ENCODE data around the gene ADAMTSL3. TPM values are rescaled to one million over a fixed set of nuclear protein-coding genes. Genes with fewer than 3 reads are reported as not detected.

ADAMTSL3 gene
- total RNA-seq, 1 experiment from 2014 or later: 1.8 TPM

GRCh38 chr15:83978588-83978987, 324.7 kb downstream of the ADAMTSL3 start:
- ChIA-PET POLR2A (no interaction called here), CTCF (no interaction called here)
- Mint-ChIP-seq H3K27me3 (ENCODE audit: low read depth) (peaks cover 4% of the 10 kb centered on the region), H3K4me1 (no peaks in the 10 kb centered on the region), H3K9me3 (peaks cover 52% of the 10 kb centered on the region), H3K27ac (no peak overlapping the region), H3K4me3 (no peak overlapping the region), H3K36me3 (peaks cover 29% of the 10 kb centered on the region)
- DNase-seq (ENCODE audit: low spot score) (no peak), ATAC-seq (no peak)
- TF ChIP-seq ETV6 (CRISPR knock-in tag; IDR thresholded peaks at IDR 0.05) (no peak), SMAD4 (CRISPR knock-in tag; IDR thresholded peaks at IDR 0.05) (no peak), E2F1 (CRISPR knock-in tag; IDR thresholded peaks at IDR 0.05) (no peak), ZNF263 (CRISPR knock-in tag; IDR thresholded peaks at IDR 0.05; ENCODE audit: low read depth) (no peak), ZSCAN18 (CRISPR knock-in tag; IDR thresholded peaks at IDR 0.05) (no peak), CDX4 (CRISPR knock-in tag; IDR thresholded peaks at IDR 0.05; ENCODE audit: borderline replicate concordance) (no peak), ZNF121 (CRISPR knock-in tag; IDR thresholded peaks at IDR 0.05) (no peak), GTF2I (CRISPR knock-in tag; conservative IDR thresholded peaks at IDR 0.05) (no peak), ARID4B (CRISPR knock-in tag; IDR thresholded peaks at IDR 0.05; ENCODE audit: borderline replicate concordance) (no peak)
- TF ChIP-seq, protein P1, sequence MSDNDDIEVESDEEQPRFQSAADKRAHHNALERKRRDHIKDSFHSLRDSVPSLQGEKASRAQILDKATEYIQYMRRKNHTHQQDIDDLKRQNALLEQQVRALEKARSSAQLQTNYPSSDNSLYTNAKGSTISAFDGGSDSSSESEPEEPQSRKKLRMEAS (CRISPR knock-in tag; IDR thresholded peaks at IDR 0.05): no peak
- TF ChIP-seq, protein P2, sequence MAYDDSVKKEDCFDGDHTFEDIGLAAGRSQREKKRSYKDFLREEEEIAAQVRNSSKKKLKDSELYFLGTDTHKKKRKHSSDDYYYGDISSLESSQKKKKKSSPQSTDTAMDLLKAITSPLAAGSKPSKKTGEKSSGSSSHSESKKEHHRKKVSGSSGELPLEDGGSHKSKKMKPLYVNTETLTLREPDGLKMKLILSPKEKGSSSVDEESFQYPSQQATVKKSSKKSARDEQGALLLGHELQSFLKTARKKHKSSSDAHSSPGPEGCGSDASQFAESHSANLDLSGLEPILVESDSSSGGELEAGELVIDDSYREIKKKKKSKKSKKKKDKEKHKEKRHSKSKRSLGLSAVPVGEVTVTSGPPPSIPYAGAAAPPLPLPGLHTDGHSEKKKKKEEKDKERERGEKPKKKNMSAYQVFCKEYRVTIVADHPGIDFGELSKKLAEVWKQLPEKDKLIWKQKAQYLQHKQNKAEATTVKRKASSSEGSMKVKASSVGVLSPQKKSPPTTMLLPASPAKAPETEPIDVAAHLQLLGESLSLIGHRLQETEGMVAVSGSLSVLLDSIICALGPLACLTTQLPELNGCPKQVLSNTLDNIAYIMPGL (CRISPR knock-in tag; IDR thresholded peaks at IDR 0.05): no peak
- TF ChIP-seq, protein P3, sequence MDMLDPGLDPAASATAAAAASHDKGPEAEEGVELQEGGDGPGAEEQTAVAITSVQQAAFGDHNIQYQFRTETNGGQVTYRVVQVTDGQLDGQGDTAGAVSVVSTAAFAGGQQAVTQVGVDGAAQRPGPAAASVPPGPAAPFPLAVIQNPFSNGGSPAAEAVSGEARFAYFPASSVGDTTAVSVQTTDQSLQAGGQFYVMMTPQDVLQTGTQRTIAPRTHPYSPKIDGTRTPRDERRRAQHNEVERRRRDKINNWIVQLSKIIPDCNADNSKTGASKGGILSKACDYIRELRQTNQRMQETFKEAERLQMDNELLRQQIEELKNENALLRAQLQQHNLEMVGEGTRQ (CRISPR knock-in tag; IDR thresholded peaks at IDR 0.05): no peak

- Mint-ChIP-seq H3K4me3 (no peak overlapping the region), H3K4me1 (peaks cover 3% of the 10 kb centered on the region; the same call in 1 of the 2 replicates), H3K36me3 (peaks cover 26% of the 10 kb centered on the region), H3K27ac (no peak overlapping the region), H3K27me3 (ENCODE audit: low read depth) (peaks cover 4% of the 10 kb centered on the region; the same call in 1 of the 2 replicates), H3K9me3 (peaks cover 47% of the 10 kb centered on the region)
- DNase-seq (ENCODE audit: low spot score) (no peak), ATAC-seq (no peak)
- POLR2A ChIA-PET: no interaction called here
- CTCF ChIA-PET: no interaction called here
- no peak for TF ChIP-seq CBFB (CRISPR knock-in tag; IDR thresholded peaks at IDR 0.05; ENCODE audit: low read depth)
- TF ChIP-seq, protein P4, sequence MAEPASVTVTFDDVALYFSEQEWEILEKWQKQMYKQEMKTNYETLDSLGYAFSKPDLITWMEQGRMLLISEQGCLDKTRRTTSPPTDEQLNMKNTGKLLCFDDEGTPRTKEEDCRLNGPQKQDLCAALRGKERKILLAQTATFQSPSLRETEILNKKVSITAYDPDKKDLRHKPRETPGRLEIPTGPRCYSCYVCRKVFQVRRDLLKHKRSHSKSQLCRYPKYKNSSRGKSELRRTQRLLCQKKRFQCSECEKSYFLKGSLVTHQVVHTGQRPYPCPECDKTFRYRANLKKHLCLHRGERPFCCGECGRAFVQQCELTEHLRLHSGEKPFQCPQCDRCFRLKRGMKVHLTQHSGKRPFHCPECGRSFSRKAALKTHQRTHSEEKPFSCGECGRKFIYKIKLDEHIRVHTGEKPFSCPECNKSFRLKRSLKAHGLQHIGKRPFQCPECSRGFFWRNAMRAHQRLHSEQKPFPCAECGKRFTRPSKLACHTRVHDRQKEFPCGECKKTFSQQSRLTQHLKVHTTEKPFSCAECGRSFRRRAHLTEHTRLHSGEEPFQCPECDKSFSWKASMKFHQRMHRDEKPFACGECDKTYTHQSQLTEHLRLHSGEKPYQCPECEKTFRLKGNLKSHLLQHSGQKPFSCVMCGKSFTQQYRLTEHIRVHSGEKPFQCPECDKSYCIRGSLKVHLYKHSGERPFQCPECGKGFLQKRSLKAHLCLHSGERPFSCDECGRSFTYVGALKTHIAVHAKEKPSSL (CRISPR knock-in tag; conservative IDR thresholded peaks at IDR 0.05): no peak
- no peak for TF ChIP-seq ZSCAN18 (CRISPR knock-in tag; IDR thresholded peaks at IDR 0.05)
- TF ChIP-seq, protein P5, sequence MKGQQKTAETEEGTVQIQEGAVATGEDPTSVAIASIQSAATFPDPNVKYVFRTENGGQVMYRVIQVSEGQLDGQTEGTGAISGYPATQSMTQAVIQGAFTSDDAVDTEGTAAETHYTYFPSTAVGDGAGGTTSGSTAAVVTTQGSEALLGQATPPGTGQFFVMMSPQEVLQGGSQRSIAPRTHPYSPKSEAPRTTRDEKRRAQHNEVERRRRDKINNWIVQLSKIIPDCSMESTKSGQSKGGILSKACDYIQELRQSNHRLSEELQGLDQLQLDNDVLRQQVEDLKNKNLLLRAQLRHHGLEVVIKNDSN (CRISPR knock-in tag; IDR thresholded peaks at IDR 0.05): no peak
- TF ChIP-seq, protein P2 (CRISPR knock-in tag; IDR thresholded peaks at IDR 0.05): no peak
- no peak for TF ChIP-seq CREM (CRISPR knock-in tag; IDR thresholded peaks at IDR 0.05)
Measured at GRCh38 chr15:83980637-83981036, 326.7 kb downstream of the ADAMTSL3 start.
